GM18867 (cell line): Measurements from ENCODE around the gene BOLA3.
"Not testable (repeated sequence)": the region's sequence is repeated elsewhere in the genome, so short reads cannot be mapped to it uniquely, and the experiment has no call there.

Source experiments
- ATAC-seq: cut with Tn5 transposase; IDR thresholded peaks from one replicate; pipeline ENCODE4 v1.9.1; 2021; ENCODE audit warnings: mild to moderate bottlenecking, moderate library complexity; ENCODE audit not compliant: unreplicated experiment

Gene BOLA3, protein sequence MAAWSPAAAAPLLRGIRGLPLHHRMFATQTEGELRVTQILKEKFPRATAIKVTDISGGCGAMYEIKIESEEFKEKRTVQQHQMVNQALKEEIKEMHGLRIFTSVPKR

GRCh38 chr2:74147727-74148456 is at the start of gene BOLA3:
BOLA3 (minus strand) TSS chr2:74147912; CDS start chr2:74147874, 38 bp downstream.
- ATAC-seq = peak; percentile 95

GRCh38 chr2:74197049-74197448 is 49.3 kb upstream of the BOLA3 start:
- ATAC-seq = no peak

DNA sequence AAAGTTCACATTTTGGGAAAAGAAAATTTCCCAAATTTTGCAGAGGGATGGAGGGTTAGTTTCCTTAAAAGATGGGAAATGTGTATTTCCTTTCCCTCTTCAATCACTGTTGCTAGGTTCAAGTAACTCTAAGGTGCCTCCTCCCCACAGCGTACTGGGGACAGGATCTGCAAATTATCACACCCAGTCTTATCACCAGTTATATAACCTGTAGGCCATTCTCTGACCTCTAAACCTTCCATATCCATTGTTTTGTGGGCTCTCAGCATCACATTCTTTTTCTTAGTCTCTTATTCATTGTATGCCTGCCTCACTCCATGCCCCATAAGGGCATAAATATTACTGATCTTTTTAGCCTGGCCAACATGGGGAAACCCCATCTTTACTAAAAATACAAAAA is 47.1 kb upstream of the BOLA3 start:
- no peak for ATAC-seq

GRCh38 chr2:74191596-74192380 is 44.1 kb upstream of the BOLA3 start:
- ATAC-seq = no peak

- no peak for ATAC-seq
These were observed 41.0 kb upstream of the BOLA3 start for GRCh38 chr2:74188696-74189095.

DNA sequence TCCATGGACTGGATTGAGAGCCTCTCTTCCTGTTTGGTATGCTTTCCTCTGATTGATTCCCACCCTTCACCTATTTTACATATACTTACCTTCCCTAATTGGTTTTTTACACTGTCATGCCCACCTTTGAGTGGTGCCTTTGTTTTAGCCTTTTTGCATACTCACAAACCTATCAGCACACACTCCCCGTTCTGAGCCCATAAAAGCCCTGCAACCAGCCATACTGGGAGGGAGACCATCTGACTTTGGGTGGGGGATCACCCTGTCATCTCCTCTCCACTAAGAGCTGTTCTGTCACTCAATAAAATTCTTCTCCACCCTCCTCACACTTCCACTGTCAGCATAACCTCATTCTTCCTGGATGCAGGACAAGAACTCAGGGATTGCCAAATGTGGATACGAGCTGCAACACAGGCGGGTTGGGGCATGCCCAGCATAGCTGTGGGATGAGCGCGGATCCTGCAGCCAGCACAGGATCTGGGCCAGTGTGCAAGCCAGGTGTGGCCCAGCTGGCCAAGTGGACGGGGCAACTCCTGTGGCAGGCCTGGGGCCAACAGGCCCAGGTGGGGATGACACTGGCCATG is 40.4 kb upstream of the BOLA3 start:
- ATAC-seq = no peak

- ATAC-seq = not testable (repeated sequence)
These were observed 39.0 kb upstream of the BOLA3 start for GRCh38 chr2:74186706-74187105.

- ATAC-seq = peak; percentile 56
These were observed 38.3 kb upstream of the BOLA3 start for GRCh38 chr2:74186038-74186437.

- no peak for ATAC-seq
These were observed 36.2 kb upstream of the BOLA3 start for GRCh38 chr2:74183878-74184277.

GRCh38 chr2:74181739-74182138 is 34.0 kb upstream of the BOLA3 start:
- peak; percentile 28 for ATAC-seq

- peak; percentile 10 for ATAC-seq
These were observed 31.6 kb upstream of the BOLA3 start for GRCh38 chr2:74179063-74179865.

- ATAC-seq = peak; percentile 83
These were observed 30.7 kb upstream of the BOLA3 start, which contains the start of gene MOB1A for GRCh38 chr2:74178211-74179062. MOB1A (minus strand) TSS chr2:74178879; CDS start chr2:74178674, 205 bp downstream.

DNA sequence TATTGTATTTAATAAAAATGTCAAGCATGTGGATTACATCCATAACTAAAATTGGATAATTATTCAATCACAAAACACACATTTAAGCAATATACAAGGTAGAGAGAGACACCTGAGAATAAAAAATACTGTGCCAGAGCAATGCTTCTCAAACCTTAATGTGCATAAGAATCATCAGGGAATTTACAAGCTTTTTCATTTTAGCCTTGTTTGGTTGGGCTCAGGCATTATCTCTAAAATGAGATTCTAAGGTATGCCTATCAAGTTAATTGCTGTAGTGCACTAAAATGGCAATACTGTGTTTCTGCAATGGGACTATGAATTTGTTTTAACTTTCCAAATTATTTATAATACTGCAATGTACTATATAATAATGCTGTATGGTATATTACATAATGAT is 30.0 kb upstream of the BOLA3 start:
- ATAC-seq = no peak

- no peak for ATAC-seq
These were observed 27.2 kb upstream of the BOLA3 start for GRCh38 chr2:74174909-74175308.

DNA sequence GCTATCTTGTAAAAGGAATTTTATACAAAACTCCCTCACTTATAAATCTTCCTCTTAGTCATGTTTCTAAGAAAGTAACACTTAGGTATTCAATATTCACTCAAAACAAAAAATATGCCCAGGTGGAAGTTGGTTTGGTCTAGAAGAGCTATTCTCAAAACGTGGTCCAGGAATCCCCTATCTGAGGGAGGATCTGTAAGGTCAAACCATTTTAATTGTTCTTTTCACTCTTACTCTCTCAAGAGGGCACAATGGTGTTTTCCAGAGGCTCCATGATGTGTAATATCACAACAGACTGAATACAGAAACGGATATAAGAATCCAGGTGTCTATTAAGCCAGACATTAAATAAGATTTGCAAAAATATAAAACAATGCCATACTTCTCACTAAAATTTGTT is 21.0 kb upstream of the BOLA3 start:
- ATAC-seq = no peak

DNA sequence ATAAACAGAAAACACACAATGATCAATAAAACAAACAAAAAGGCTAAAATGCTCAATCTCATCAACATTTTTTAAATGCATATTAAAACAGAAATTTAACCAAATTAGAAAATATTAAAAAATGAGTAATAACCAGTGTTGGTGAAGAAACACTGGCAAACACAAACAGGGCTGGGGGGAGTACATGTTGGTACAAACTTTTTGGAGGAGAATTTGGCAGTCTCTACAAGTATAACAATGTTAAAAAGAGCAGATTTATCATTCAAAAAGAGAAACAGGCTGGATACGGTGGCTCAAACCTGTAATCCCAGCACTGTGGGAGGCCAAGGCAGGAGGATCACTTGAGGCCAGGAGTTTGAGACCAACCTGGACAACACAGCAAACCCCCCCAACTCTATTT is 17.0 kb upstream of the BOLA3 start:
- no peak for ATAC-seq

DNA sequence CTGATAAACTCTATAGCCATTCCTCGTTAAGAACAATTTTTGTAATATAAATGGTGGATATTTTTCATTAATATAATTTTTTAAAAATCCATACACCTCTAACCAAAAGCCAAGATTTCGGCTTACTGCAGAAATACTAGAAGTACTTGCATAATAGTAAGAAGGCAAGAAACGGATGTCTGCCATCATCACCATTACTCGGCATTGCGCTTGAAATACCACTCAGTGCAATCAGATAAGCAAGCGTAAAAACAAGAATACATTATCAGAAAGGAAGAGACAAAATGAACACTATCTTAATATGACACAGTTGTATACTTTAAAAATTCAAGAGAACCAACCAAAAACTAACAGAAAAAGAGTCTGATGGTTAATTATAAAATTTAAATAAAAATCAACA is 15.2 kb upstream of the BOLA3 start:
- ATAC-seq = no peak

GRCh38 chr2:74155830-74156229 is 8.1 kb upstream of the BOLA3 start:
- ATAC-seq = no peak

- no peak for ATAC-seq
These were observed 5.2 kb upstream of the BOLA3 start for GRCh38 chr2:74152954-74153353.
